ENCODE data around the gene STK31.
A peak's percentile ranks its signal among the peaks of the same experiment; 100 is the strongest.

STK31 gene

DNA sequence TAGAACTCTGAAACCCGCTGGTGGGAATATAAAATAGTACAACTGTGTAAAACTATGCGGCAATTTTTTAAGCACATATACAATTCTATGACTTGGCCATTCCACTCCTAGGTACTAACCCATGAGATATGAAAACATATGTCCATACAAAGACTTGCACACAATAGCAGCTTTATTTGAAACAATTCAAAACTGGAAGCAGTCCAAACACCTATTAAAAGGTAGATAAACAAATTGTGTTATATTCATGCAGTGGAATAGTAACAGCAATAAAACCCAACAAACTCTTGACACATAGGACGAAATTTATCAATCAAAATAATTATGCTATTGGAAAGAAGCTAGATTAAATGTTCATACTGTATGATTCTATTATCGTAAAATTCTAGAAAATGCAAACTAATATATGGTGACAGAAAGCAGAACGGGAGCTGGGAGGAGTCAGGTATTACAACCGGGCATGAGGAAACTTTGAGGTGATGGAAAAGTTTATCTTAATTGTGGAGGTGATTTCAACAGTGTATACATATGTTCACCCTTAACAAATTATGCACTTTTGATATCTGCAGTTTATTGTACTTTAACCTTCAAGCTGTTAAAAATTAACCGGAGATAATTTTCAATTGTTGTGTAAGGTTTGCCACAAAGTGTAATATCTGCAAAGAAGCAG lies 803 bp upstream of the STK31 start:
- no peaks in the 10 kb centered on the region for H4K20me1 ChIP-seq (ENCODE audit: insufficient read depth, low read length)
- H3K9me3 ChIP-seq (ENCODE audit: insufficient read depth, low read length) = no peaks in the 10 kb centered on the region
- no peak for TF ChIP-seq EZH2phosphoT487 (IDR thresholded peaks at IDR 0.05; ENCODE audit: low read depth)
- TF ChIP-seq, protein P1, sequence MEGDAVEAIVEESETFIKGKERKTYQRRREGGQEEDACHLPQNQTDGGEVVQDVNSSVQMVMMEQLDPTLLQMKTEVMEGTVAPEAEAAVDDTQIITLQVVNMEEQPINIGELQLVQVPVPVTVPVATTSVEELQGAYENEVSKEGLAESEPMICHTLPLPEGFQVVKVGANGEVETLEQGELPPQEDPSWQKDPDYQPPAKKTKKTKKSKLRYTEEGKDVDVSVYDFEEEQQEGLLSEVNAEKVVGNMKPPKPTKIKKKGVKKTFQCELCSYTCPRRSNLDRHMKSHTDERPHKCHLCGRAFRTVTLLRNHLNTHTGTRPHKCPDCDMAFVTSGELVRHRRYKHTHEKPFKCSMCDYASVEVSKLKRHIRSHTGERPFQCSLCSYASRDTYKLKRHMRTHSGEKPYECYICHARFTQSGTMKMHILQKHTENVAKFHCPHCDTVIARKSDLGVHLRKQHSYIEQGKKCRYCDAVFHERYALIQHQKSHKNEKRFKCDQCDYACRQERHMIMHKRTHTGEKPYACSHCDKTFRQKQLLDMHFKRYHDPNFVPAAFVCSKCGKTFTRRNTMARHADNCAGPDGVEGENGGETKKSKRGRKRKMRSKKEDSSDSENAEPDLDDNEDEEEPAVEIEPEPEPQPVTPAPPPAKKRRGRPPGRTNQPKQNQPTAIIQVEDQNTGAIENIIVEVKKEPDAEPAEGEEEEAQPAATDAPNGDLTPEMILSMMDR (IDR thresholded peaks at IDR 0.05; ENCODE audit: low read depth, low read length) = no peak
- H3K36me3 ChIP-seq (replicated peaks; ENCODE audit: low read depth, low read length) = no peaks in the 10 kb centered on the region
- no peak overlapping the region for H3K4me2 ChIP-seq (ENCODE audit: low read length)
- no peaks in the 10 kb centered on the region for H3K27me3 ChIP-seq (ENCODE audit: low read depth, low read length)
- no peak overlapping the region for H3K9ac ChIP-seq (ENCODE audit: low read length)
- no peak overlapping the region for H3K27ac ChIP-seq (ENCODE audit: low read length)
- no peak overlapping the region for H2AFZ ChIP-seq (ENCODE audit: low read depth, low read length)
- H3K4me1 ChIP-seq (ENCODE audit: low read length) = peaks cover 9% of the 10 kb centered on the region
- no peaks in the 10 kb centered on the region for H3K79me2 ChIP-seq (ENCODE audit: low read length)
- no peak overlapping the region for H3K4me3 ChIP-seq (ENCODE audit: low read length)

DNA sequence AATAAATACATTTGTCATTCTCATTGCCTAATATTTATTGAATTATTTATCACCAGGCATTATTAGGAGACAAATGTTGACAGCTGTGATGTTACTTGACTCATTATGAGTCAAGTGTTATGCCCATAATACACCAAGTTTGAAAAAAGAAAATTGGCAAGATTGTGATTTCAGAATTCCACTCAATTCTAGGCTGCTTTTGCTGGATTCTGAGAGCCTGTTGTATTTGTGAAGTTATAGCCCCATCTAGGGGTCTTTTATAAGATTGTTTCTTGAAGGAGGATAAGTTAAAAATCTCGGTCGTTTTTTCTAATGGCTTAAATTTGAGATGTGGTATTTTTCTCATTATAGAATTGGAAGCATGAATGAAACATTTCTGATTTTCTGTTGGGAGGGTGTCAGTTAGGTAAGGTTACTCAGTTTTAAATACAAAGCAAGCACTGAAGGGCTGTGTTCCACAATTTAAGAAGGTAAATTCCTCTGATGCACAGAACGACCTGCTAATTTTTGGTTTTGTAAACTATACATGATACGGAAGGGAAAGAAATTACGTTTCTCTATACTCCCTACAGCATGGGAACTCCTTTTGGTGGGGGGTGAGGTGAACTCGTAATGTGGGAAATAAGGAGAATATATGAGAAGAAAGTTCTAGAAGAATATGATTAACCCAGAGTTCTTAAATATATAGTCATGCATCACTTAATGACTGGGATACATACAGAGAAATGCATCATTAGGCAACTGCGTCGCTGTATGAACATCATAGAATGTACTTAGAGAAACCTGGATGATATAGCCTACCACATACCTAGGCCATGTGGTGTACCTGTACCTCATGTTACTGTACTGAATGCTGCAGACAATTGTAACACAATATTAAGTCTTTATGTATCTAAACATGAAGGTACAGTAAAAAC lies 2.6 kb downstream of the STK31 start:
- Histone ChIP-seq H3K27me3 (ENCODE audit: low read depth, low read length) (no peaks in the 10 kb centered on the region), H3K9me3 (ENCODE audit: insufficient read depth, low read length) (no peaks in the 10 kb centered on the region), H3K27ac (ENCODE audit: low read length) (no peak overlapping the region), H3K4me2 (ENCODE audit: low read length) (peak overlapping the region; percentile 57), H3K9ac (ENCODE audit: low read length) (no peak overlapping the region), H3K4me3 (ENCODE audit: low read length) (no peak overlapping the region), H3K36me3 (replicated peaks; ENCODE audit: low read depth, low read length) (no peaks in the 10 kb centered on the region), H4K20me1 (ENCODE audit: insufficient read depth, low read length) (no peaks in the 10 kb centered on the region), H3K79me2 (ENCODE audit: low read length) (no peaks in the 10 kb centered on the region), H2AFZ (ENCODE audit: low read depth, low read length) (0 out of 2 replicates have a peak overlapping the region, but pooled peaks have one; percentile 46), H3K4me1 (ENCODE audit: low read length) (peaks cover 9% of the 10 kb centered on the region)
- TF ChIP-seq EZH2phosphoT487 (IDR thresholded peaks at IDR 0.05; ENCODE audit: low read depth) = no peak
- TF ChIP-seq, protein P1 (IDR thresholded peaks at IDR 0.05; ENCODE audit: low read depth, low read length) = peak; percentile 70

DNA sequence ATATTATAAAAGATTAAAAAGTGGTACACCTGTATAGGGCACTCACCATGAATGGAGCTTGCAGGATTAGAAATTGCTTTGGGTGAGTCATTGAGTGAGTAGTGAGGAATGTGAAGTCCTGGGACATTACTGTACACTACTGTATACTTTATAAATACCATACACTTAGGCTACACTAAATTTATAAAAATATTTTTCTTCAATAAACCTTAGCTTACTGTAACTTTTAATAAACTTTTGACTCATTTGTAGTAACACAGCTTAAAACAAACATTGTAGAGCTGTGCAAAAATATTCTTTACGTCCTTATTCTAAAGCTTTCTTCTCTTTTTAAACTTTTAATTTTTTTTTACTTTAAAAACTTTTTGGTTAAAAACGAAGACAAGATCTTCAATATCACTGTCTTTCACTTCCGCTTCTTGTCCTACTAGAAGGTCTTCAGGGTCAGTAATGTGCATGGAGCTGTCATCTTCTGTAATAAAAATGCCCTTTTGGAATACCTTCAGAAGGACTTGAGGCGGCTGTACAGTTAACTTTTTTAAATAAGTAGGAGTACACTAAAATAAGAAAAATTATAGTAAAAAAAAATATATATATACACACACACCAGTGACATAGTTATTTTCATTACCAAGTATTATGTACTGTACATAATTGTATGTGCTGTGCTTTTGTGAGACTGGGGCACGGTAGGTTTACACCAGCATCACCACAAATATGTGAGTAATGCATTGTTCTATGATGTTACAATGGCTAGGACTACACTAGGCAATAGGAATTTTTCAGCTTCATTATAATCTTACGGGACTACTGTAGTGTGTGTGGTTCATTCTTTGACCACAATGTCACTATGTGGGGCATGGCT lies 3.5 kb downstream of the STK31 start:
- Histone ChIP-seq H3K79me2 (ENCODE audit: low read length) (no peaks in the 10 kb centered on the region), H3K9ac (ENCODE audit: low read length) (no peak overlapping the region), H3K27ac (ENCODE audit: low read length) (no peak overlapping the region), H3K27me3 (ENCODE audit: low read depth, low read length) (no peaks in the 10 kb centered on the region), H4K20me1 (ENCODE audit: insufficient read depth, low read length) (no peaks in the 10 kb centered on the region), H3K9me3 (ENCODE audit: insufficient read depth, low read length) (no peaks in the 10 kb centered on the region), H3K4me1 (ENCODE audit: low read length) (peaks cover 9% of the 10 kb centered on the region), H2AFZ (ENCODE audit: low read depth, low read length) (no peak overlapping the region), H3K4me3 (ENCODE audit: low read length) (no peak overlapping the region), H3K4me2 (ENCODE audit: low read length) (no peak overlapping the region), H3K36me3 (replicated peaks; ENCODE audit: low read depth, low read length) (no peaks in the 10 kb centered on the region)
- TF ChIP-seq, protein P1 (IDR thresholded peaks at IDR 0.05; ENCODE audit: low read depth, low read length) = no peak
- no peak for TF ChIP-seq EZH2phosphoT487 (IDR thresholded peaks at IDR 0.05; ENCODE audit: low read depth)

Measured in OCI-LY3 (cell line).